OCI-LY3 (cell line): ENCODE results near the gene PRKCE.

Source experiments
- H2AFZ ChIP-seq: fragments of 200-600, 300-600 bp; shearing (Covaris generic); 2 replicates; pipeline ENCODE4 v1.6.0; 2014; ENCODE audit warnings: antibody characterized with exemption, low read depth, low read length
- H3K27ac ChIP-seq: fragments of 200-600, 300-600 bp; sonication (generic); 2 replicates; pipeline ENCODE4 v1.5.1; 2014; ENCODE audit warnings: mild to moderate bottlenecking, low read length, moderate library complexity, mixed read lengths
- H3K27me3 ChIP-seq: fragments of 200-600, 300-600 bp; sonication (generic); 2 replicates; pipeline ENCODE4 v1.6.1; 2014; ENCODE audit warnings: low read depth, low read length, mixed read lengths
- H3K36me3 ChIP-seq: fragments of 200-600, 300-600 bp; sonication (generic); replicated peaks from 2 replicates; pipeline ENCODE3; 2014; ENCODE audit warnings: low read depth, low read length, mixed read lengths
- H3K4me1 ChIP-seq: fragments of 300-600, 200-600 bp; sonication (generic); 2 replicates; pipeline ENCODE4 v1.6.1; 2014; ENCODE audit warnings: low read length, mixed read lengths
- H3K4me2 ChIP-seq: fragments of 200-600, 300-600 bp; sonication (generic); 2 replicates; pipeline ENCODE4 v1.6.1; 2014; ENCODE audit warnings: low read length, mixed read lengths
- H3K4me3 ChIP-seq: fragments of 300-600, 200-600 bp; sonication (generic); 2 replicates; pipeline ENCODE4 v1.5.1; 2014; ENCODE audit warnings: antibody characterized with exemption, mild to moderate bottlenecking, low read length, moderate library complexity
- H3K79me2 ChIP-seq: fragments of 300-600, 200-600 bp; shearing (Covaris generic); 2 replicates; pipeline ENCODE4 v1.6.1; 2014; ENCODE audit warnings: mild to moderate bottlenecking, low read length, mixed read lengths
- H3K9ac ChIP-seq: fragments of 300-600, 200-600 bp; shearing (Covaris generic); 2 replicates; pipeline ENCODE4 v1.6.0; 2014; ENCODE audit warnings: mild to moderate bottlenecking, low read length, moderate library complexity
- H3K9me3 ChIP-seq: fragments of 200-600, 300-600 bp; shearing (Covaris generic); 2 replicates; pipeline ENCODE4 v1.6.1; 2014; ENCODE audit warnings: low read length, mixed read lengths; ENCODE audit not compliant: insufficient read depth
- H4K20me1 ChIP-seq: fragments of 200-600, 300-600 bp; sonication (generic); 2 replicates; pipeline ENCODE4 v1.6.1; 2016; ENCODE audit warnings: low read length, mixed read lengths; ENCODE audit not compliant: insufficient read depth
- CTCF ChIP-seq: fragments of 200-600, 300-600 bp; sonication (generic); IDR thresholded peaks from 2 replicates; pipeline ENCODE4 v1.5.1; 2014; ENCODE audit warnings: antibody characterized with exemption, low read length, low read depth
- EZH2phosphoT487 ChIP-seq: fragments of 200-600 bp; shearing (Covaris generic); IDR thresholded peaks from 2 replicates; pipeline ENCODE4 v1.6.1; 2018; ENCODE audit warnings: antibody characterized with exemption, mixed run types, low read depth

PRKCE gene

DNA sequence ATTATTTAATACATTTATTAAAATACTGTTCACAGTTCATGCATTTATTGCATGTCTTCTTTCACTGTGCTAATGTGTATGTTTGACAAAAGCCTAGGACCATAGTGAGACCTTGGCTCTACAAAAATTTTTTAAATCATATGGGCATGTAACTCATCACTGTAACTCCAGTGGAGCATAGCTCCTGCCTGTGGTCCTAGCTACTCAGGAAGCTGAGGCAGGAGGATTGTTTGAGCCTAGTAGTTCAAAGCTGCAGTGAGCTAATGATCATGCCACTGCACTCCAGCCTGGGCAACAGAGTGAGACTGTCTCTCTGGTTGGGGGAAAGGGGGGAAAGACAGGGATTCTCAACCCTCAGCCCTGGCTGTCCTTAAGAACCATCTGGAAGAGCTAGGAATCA lies 137.8 kb downstream of the PRKCE start:
- Histone ChIP-seq H3K36me3 (no peaks in the 10 kb centered on the region), H3K9ac (no peak overlapping the region), H3K9me3 (no peaks in the 10 kb centered on the region), H3K4me2 (no peak overlapping the region), H3K4me1 (no peaks in the 10 kb centered on the region), H3K4me3 (no peak overlapping the region), H3K27ac (no peak overlapping the region), H3K27me3 (peaks cover 4% of the 10 kb centered on the region; the same call in 1 of the 2 replicates), H3K79me2 (no peaks in the 10 kb centered on the region), H4K20me1 (no peaks in the 10 kb centered on the region), H2AFZ (no peak overlapping the region)
- no peak for TF ChIP-seq CTCF
- no peak for TF ChIP-seq EZH2phosphoT487

GRCh38 chr2:45789961-45790723 lies 138.7 kb downstream of the PRKCE start:
- H2AFZ ChIP-seq, result no peak overlapping the region
- no peaks in the 10 kb centered on the region for H3K9me3 ChIP-seq
- H3K4me2 ChIP-seq, result no peak overlapping the region
- no peak overlapping the region for H3K9ac ChIP-seq
- peaks cover 4% of the 10 kb centered on the region; the same call in 1 of the 2 replicates for H3K27me3 ChIP-seq
- no peaks in the 10 kb centered on the region for H4K20me1 ChIP-seq
- no peaks in the 10 kb centered on the region for H3K79me2 ChIP-seq
- no peak for TF ChIP-seq EZH2phosphoT487
- no peak for TF ChIP-seq CTCF
- H3K36me3 ChIP-seq, result no peaks in the 10 kb centered on the region
- no peak overlapping the region for H3K4me3 ChIP-seq
- H3K27ac ChIP-seq, result no peak overlapping the region
- no peaks in the 10 kb centered on the region for H3K4me1 ChIP-seq

- Histone ChIP-seq H4K20me1 (no peaks in the 10 kb centered on the region), H2AFZ (no peak overlapping the region)
Observed at GRCh38 chr2:45793305-45793962, 142.0 kb downstream of the PRKCE start.

More at GRCh38 chr2:45793305-45793962, 142.0 kb downstream of the PRKCE start:
- no peaks in the 10 kb centered on the region for H3K4me1 ChIP-seq
- no peaks in the 10 kb centered on the region for H3K36me3 ChIP-seq
- peaks cover 10% of the 10 kb centered on the region; the same call in 1 of the 2 replicates for H3K27me3 ChIP-seq
- H3K9ac ChIP-seq, result no peak overlapping the region
- no peak overlapping the region for H3K4me3 ChIP-seq
- no peaks in the 10 kb centered on the region for H3K9me3 ChIP-seq
- H3K79me2 ChIP-seq, result no peaks in the 10 kb centered on the region
- TF ChIP-seq CTCF, result no peak
- TF ChIP-seq EZH2phosphoT487, result no peak
- no peak overlapping the region for H3K27ac ChIP-seq
- no peak overlapping the region for H3K4me2 ChIP-seq
